Activated naive CD8-positive, alpha-beta T cell treated with anti-CD3 and anti-CD28 coated beads, Interleukin-2, amount 10 ng/mL, durations not matched to agents 7 days and 5 days (primary cell): ENCODE measurements around the gene B3GALT6. TPM values are rescaled to one million over a fixed set of nuclear protein-coding genes. Genes with fewer than 3 reads are reported as not detected.

ENCODE experiments used
- ATAC-seq: fragments of 150-1000 bp; cut with Tn5 transposase; one replicate; pipeline ENCODE4 v1.10.0; 2021; ENCODE audit warnings: low read depth, moderate library complexity
- POLR2A ChIA-PET: fragments of 350-600 bp; sonication (Branson Sonifier 250); formaldehyde crosslinking; loops from one replicate; lab custom pipeline; 2021; ENCODE audit warnings: antibody characterized with exemption; lab: Charles Lee
- DNase-seq: peaks from one replicate; pipeline ENCODE4 v3.0.0; 2021
- H3K27ac Mint-ChIP-seq: one replicate; pipeline ENCODE4 v1.8.0; 2022; ENCODE audit warnings: mild to moderate bottlenecking, mixed read lengths
- H3K27me3 Mint-ChIP-seq: one replicate; pipeline ENCODE4 v1.8.0; 2022; ENCODE audit warnings: mild to moderate bottlenecking, moderate library complexity, mixed read lengths
- H3K36me3 Mint-ChIP-seq: one replicate; pipeline ENCODE4 v1.8.0; 2021; ENCODE audit warnings: mild to moderate bottlenecking, mixed read lengths
- H3K4me1 Mint-ChIP-seq: one replicate; pipeline ENCODE4 v1.8.0; 2021; ENCODE audit warnings: mixed read lengths
- H3K4me3 Mint-ChIP-seq: one replicate; pipeline ENCODE4 v1.8.0; 2022; ENCODE audit warnings: mild to moderate bottlenecking, moderate library complexity, mixed read lengths
- H3K9me3 Mint-ChIP-seq: one replicate; pipeline ENCODE4 v1.8.0; 2021; ENCODE audit warnings: mixed read lengths
- total RNA-seq, 2 experiments: library from RNA; stranded (reverse); gene quantifications; one replicate each; pipeline ENCODE4 v1.2.3, GENCODE V29; 2021

B3GALT6 gene
- total RNA-seq, 2 experiments from 2014 or later, result 19.1 to 19.6 TPM

- DNase-seq, result no peak
- POLR2A ChIA-PET, result no interaction called here
- no peaks in the 10 kb centered on the region for H3K27me3 Mint-ChIP-seq
- H3K4me3 Mint-ChIP-seq, result no peak overlapping the region
- no peaks in the 10 kb centered on the region for H3K36me3 Mint-ChIP-seq
- peaks cover 2% of the 10 kb centered on the region for H3K4me1 Mint-ChIP-seq
- H3K9me3 Mint-ChIP-seq, result no peaks in the 10 kb centered on the region
- H3K27ac Mint-ChIP-seq, result no peak overlapping the region
- ATAC-seq, result no peak
Observed at GRCh38 chr1:1280782-1281481, 48.9 kb downstream of the B3GALT6 start.

- Mint-ChIP-seq H3K27me3 (no peaks in the 10 kb centered on the region), H3K4me1 (peaks cover 2% of the 10 kb centered on the region), H3K27ac (no peak overlapping the region), H3K36me3 (no peaks in the 10 kb centered on the region), H3K9me3 (no peaks in the 10 kb centered on the region), H3K4me3 (no peak overlapping the region)
- DNase-seq (no peak), ATAC-seq (no peak)
- POLR2A ChIA-PET, result no interaction called here
Observed at GRCh38 chr1:1281533-1282321, 49.7 kb downstream of the B3GALT6 start.

GRCh38 chr1:1282998-1283397 is 51.0 kb downstream of the B3GALT6 start:
- Mint-ChIP-seq H3K36me3 (no peaks in the 10 kb centered on the region), H3K4me3 (no peak overlapping the region), H3K27ac (no peak overlapping the region), H3K4me1 (peaks cover 2% of the 10 kb centered on the region), H3K9me3 (no peaks in the 10 kb centered on the region), H3K27me3 (no peaks in the 10 kb centered on the region)
- POLR2A ChIA-PET, result no interaction called here
- ATAC-seq (no peak), DNase-seq (no peak)

GRCh38 chr1:1283821-1284220 is 51.8 kb downstream of the B3GALT6 start:
- POLR2A ChIA-PET, result no interaction called here
- Mint-ChIP-seq H3K4me3 (no peak overlapping the region), H3K4me1 (peaks cover 2% of the 10 kb centered on the region), H3K36me3 (no peaks in the 10 kb centered on the region), H3K27me3 (no peaks in the 10 kb centered on the region), H3K27ac (no peak overlapping the region), H3K9me3 (no peaks in the 10 kb centered on the region)
- DNase-seq (no peak), ATAC-seq (no peak)

Other genes starting within 250 kb of the B3GALT6 start
- 1 to 10 TPM in 1 of 2 experiments, under 1 TPM in 1; 0.60 to 1.1 TPM for gene HES4, start 232.1 kb upstream of the B3GALT6 start, total RNA-seq
- 100 to 1,000 TPM; 425 to 457 TPM for gene ISG15, start 218.7 kb upstream of the B3GALT6 start, total RNA-seq
- gene AGRN, start 212.1 kb upstream of the B3GALT6 start, total RNA-seq, result 10 to 100 TPM; 18.8 to 19.3 TPM
- gene RNF223, start 157.9 kb upstream of the B3GALT6 start, total RNA-seq, result not detected
- 10 to 100 TPM; 22.7 to 23.0 TPM for gene C1orf159, start 116.1 kb upstream of the B3GALT6 start, total RNA-seq
- not detected for gene TTLL10, start 58.4 kb upstream of the B3GALT6 start, total RNA-seq
- 10 to 100 TPM; 11.4 to 15.0 TPM for gene TNFRSF18, start 25.6 kb upstream of the B3GALT6 start, total RNA-seq
- gene TNFRSF4, start 18.1 kb upstream of the B3GALT6 start, total RNA-seq, result 1 to 10 TPM; 2.4 to 3.1 TPM
- gene SDF4, start 236 bp upstream of the B3GALT6 start, total RNA-seq, result 100 to 1,000 TPM in 1 of 2 experiments, 10 to 100 TPM in 1; 99.1 to 103 TPM
- 1 to 10 TPM; 2.2 to 4.4 TPM for gene C1QTNF12, start 14.5 kb downstream of the B3GALT6 start, total RNA-seq
- 10 to 100 TPM; 75.7 to 78.1 TPM for gene UBE2J2, start 41.6 kb downstream of the B3GALT6 start, total RNA-seq
- gene SCNN1D, start 48.2 kb downstream of the B3GALT6 start, total RNA-seq, result 1 to 10 TPM; 8.0 to 8.4 TPM
- gene ACAP3, start 75.7 kb downstream of the B3GALT6 start, total RNA-seq, result 10 to 100 TPM; 80.2 to 86.3 TPM
- gene PUSL1, start 76.4 kb downstream of the B3GALT6 start, total RNA-seq, result 10 to 100 TPM; 22.3 to 22.4 TPM
- 100 to 1,000 TPM; 143 to 158 TPM for gene INTS11, start 92.4 kb downstream of the B3GALT6 start, total RNA-seq
- gene CPTP, start 92.6 kb downstream of the B3GALT6 start, total RNA-seq, result 10 to 100 TPM; 19.3 TPM
- gene TAS1R3, start 99.0 kb downstream of the B3GALT6 start, total RNA-seq, result 1 to 10 TPM; 1.2 to 1.3 TPM
- 10 to 100 TPM; 35.5 to 37.4 TPM for gene DVL1, start 117.2 kb downstream of the B3GALT6 start, total RNA-seq
- 1 to 10 TPM in 1 of 2 experiments, under 1 TPM in 1; 0.51 to 1.2 TPM for gene MXRA8, start 126.3 kb downstream of the B3GALT6 start, total RNA-seq
- 10 to 100 TPM; 87.3 to 97.1 TPM for gene AURKAIP1, start 143.0 kb downstream of the B3GALT6 start, total RNA-seq
- 100 to 1,000 TPM; 201 to 211 TPM for gene CCNL2, start 167.1 kb downstream of the B3GALT6 start, total RNA-seq
- 100 to 1,000 TPM in 1 of 2 experiments, 10 to 100 TPM in 1; 98.6 to 101 TPM for gene MRPL20, start 175.1 kb downstream of the B3GALT6 start, total RNA-seq
- gene ANKRD65, start 189.0 kb downstream of the B3GALT6 start, total RNA-seq, result not detected
- gene VWA1, start 203.5 kb downstream of the B3GALT6 start, total RNA-seq, result under 1 TPM; 0.36 to 0.85 TPM
- gene ATAD3C, start 217.5 kb downstream of the B3GALT6 start, total RNA-seq, result 1 to 10 TPM; 1.0 to 1.7 TPM
- gene ATAD3B, start 239.5 kb downstream of the B3GALT6 start, total RNA-seq, result 10 to 100 TPM; 35.2 to 37.9 TPM